ENCODE results near the gene PRIMPOL. TPM values are rescaled to one million over a fixed set of nuclear protein-coding genes. Genes with fewer than 3 reads are reported as not detected.

The PRIMPOL gene
- total and polyA plus RNA-seq, 12 donors: 7.5 to 66.2 (median 12.3) TPM

DNA sequence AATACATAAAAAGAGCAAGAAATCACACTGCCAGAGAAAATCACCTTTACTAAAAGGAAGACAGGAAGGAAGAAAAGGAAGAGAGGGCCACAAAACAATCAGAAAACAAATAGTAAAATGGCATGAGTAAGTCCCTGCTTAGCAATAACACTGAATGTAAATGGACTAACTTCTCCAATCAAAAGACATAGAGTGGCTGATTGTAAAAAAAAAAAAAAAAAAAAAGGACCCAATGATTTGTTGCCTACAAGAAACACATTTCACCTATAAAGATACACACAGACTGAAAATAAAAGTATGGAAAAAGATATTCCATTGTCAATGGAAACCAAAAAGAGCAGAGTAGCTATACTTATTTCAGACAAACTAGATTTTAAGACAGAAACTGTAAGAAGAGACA lies 71.7 kb downstream of the PRIMPOL start:
- no peak for DNase-seq

DNA sequence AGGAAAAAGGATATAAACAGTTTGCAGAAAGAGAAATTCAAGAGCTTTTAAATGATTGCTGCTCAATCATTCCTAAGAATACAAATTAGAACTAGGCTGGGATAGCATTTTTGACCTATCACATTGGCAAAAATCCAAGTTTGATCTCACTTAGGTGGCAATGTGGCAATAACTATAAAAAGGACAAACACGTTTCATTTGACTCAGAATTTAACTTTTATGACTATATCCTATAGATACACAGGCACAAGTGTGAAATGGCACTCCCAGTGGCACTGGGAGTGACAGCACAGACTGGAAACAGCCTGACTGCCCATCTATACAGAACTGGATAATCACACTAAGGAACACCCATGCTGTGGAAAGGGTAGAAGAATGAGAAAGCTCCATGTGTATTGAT lies 73.3 kb downstream of the PRIMPOL start:
- no peak for TF ChIP-seq POLR2A (IDR thresholded peaks at IDR 0.05)
- TF ChIP-seq, protein P1, sequence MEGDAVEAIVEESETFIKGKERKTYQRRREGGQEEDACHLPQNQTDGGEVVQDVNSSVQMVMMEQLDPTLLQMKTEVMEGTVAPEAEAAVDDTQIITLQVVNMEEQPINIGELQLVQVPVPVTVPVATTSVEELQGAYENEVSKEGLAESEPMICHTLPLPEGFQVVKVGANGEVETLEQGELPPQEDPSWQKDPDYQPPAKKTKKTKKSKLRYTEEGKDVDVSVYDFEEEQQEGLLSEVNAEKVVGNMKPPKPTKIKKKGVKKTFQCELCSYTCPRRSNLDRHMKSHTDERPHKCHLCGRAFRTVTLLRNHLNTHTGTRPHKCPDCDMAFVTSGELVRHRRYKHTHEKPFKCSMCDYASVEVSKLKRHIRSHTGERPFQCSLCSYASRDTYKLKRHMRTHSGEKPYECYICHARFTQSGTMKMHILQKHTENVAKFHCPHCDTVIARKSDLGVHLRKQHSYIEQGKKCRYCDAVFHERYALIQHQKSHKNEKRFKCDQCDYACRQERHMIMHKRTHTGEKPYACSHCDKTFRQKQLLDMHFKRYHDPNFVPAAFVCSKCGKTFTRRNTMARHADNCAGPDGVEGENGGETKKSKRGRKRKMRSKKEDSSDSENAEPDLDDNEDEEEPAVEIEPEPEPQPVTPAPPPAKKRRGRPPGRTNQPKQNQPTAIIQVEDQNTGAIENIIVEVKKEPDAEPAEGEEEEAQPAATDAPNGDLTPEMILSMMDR (IDR thresholded peaks at IDR 0.05): no peak
- H3K4me1 ChIP-seq (replicated peaks in 1 of 2): no peaks in the 10 kb centered on the region
- no peak overlapping the region for H3K27ac ChIP-seq
- no peaks in the 10 kb centered on the region for H3K27me3 ChIP-seq
- intact Hi-C loops (cut with DNase I): no loop called here
- H3K4me3 ChIP-seq: no peak overlapping the region
- no peaks in the 10 kb centered on the region for H3K9me3 ChIP-seq (replicated peaks in 1 of 3)
- no peaks in the 10 kb centered on the region for H3K36me3 ChIP-seq (replicated peaks in 1 of 2)
- whole genome bisulfite sequencing, 4 donors: 65 to 86% (median 85%) methylated on average over 1 of the region's 1 CpG
- no peak for DNase-seq

More for the DNA sequence above, 71.7 kb downstream of the PRIMPOL start:
- intact Hi-C loops (cut with DNase I): no loop called here
- Histone ChIP-seq H3K4me3 (no peak overlapping the region), H3K36me3 (replicated peaks in 1 of 2) (no peaks in the 10 kb centered on the region), H3K27me3 (no peaks in the 10 kb centered on the region), H3K4me1 (replicated peaks in 1 of 2) (no peaks in the 10 kb centered on the region), H3K9me3 (replicated peaks in 1 of 3) (no peaks in the 10 kb centered on the region), H3K27ac (no peak overlapping the region)
- TF ChIP-seq, protein P1 (IDR thresholded peaks at IDR 0.05): no peak
- TF ChIP-seq POLR2A (IDR thresholded peaks at IDR 0.05): no peak

DNA sequence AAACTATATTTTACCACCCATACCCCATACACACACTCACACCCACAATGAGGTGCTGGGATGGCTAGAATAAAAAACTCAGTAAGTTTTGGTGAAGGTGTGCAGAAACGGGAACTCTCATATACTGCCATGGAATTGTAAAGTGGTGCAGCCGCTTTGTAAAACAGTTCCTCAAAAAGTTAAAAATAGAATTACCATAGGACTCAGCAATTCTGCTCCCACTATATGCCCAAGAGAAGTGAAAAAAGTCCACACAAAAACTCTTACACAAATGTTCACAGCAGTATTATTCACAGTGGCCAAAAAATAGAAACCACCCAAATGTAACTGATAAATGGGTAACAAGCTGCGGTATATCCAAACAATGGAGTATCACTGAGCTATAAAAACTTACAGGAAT lies 77.9 kb downstream of the PRIMPOL start:
- no peak for TF ChIP-seq POLR2A (IDR thresholded peaks at IDR 0.05)
- TF ChIP-seq, protein P1 (IDR thresholded peaks at IDR 0.05): no peak
- H3K9me3 ChIP-seq (replicated peaks in 1 of 3): no peaks in the 10 kb centered on the region
- H3K27ac ChIP-seq: no peak overlapping the region
- no peak for DNase-seq
- no peaks in the 10 kb centered on the region for H3K36me3 ChIP-seq (replicated peaks in 1 of 2)
- H3K4me1 ChIP-seq (replicated peaks in 1 of 2): no peaks in the 10 kb centered on the region
- no peak overlapping the region for H3K4me3 ChIP-seq
- no peaks in the 10 kb centered on the region for H3K27me3 ChIP-seq
- intact Hi-C loops (cut with DNase I): no loop called here
- 88 to 95% (median 89%) methylated on average over 3 of the region's 3 CpGs for WGBS, 4 donors

DNA sequence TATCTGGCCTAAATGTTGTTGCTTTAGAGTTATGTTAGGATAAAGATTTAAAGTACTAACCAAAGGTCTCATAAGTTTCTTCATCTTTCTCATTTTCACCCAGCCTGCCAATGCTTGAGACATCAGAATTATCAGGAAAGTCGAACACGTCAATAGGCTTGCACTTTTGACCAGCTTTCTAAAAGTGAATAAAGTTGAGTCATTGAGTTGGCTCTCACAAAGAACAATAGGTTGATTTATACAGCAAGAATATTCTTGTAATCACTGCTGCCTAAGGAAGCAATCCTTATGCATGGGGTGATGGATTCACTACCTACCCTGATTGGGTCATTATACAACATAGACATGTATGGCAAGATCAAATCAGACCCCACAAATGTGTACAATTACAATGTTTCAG lies 79.3 kb downstream of the PRIMPOL start:
- WGBS, 4 donors: 81 to 100% (median 86%) methylated on average over 2 of the region's 2 CpGs
- no peaks in the 10 kb centered on the region for H3K36me3 ChIP-seq (replicated peaks in 1 of 2)
- H3K9me3 ChIP-seq (replicated peaks in 1 of 3): no peaks in the 10 kb centered on the region
- no peak overlapping the region for H3K4me3 ChIP-seq
- no peak for TF ChIP-seq POLR2A (IDR thresholded peaks at IDR 0.05)
- TF ChIP-seq, protein P1 (IDR thresholded peaks at IDR 0.05): no peak
- no peaks in the 10 kb centered on the region for H3K27me3 ChIP-seq
- no peak overlapping the region for H3K27ac ChIP-seq
- peaks cover 3 to 6% of the 10 kb centered on the region in 2 donors for H3K4me1 ChIP-seq (replicated peaks in 1 of 2)
- DNase-seq: no peak
- intact Hi-C loops (cut with DNase I): no loop called here

Measured in adrenal gland (tissue), 12 donors.